LNCaP clone FGC (cell line): ENCODE data around the gene CACNG4.

Experiments
- DNase-seq: peaks from one replicate; pipeline ENCODE4 v3.0.0-alpha.2; 2011; ENCODE audit warnings: low read depth
- H3K4me3 ChIP-seq: 2 replicates; pipeline ENCODE4 v1.5.1; 2011; ENCODE audit warnings: mild to moderate bottlenecking, low read depth, low read length, control low read depth
- CTCF ChIP-seq: IDR thresholded peaks from 2 replicates; pipeline ENCODE4 v1.5.1; 2012; ENCODE audit warnings: mild to moderate bottlenecking; ENCODE audit not compliant: control insufficient read depth, insufficient read depth; ENCODE audit errors: extremely low read depth

CACNG4 gene

DNA sequence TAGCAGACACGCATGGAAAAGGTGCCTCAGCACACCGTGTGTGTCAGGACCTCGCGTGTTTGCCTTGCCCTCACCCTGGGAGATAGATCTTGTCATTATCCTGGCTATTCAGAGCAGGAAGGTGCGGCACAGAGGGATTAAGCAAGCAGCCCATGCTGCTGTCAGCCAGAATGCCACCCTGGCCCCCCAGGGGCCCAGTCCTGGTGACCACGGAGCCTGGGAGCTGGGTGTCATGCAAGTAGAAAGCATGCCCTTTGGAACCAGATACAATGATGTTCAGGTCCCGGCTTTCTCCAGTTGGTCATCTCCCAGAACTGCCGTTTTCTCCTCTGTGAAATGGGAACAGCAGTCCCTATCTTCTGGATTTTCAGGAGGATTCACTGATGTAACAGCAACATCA is 29.9 kb downstream of the CACNG4 start:
- TF ChIP-seq CTCF = no peak
- no peak for DNase-seq
- H3K4me3 ChIP-seq = no peak overlapping the region

DNA sequence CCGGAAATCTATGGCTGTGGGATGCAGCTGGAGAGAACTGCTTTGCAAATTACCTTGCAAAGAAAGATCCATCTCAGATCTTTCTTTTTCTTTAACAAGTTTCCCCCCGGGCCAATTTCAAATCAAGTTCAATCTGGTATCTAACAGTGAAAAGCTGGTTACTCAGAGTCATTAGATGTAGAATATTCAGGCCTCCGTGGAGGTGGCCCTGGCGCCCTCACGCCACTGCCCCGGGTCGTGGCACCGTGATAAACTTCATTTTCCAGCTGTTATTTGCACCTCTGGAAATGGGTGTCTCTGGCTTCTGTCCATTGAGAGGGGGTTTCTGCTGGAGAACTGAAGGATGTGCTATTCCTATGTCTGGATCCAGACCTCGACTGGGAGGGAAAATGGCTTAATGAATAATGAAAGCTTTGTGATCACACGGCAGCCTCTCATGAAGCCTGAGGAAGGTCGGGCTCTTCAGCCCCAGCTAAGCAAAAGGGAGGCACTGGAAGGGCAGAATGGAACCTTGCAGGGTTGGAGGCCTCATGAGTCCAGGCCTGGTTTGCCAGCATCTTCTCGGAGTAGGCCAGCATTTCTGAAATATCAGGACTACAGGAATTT is 30.5 kb downstream of the CACNG4 start:
- DNase-seq = no peak
- no peak overlapping the region for H3K4me3 ChIP-seq
- TF ChIP-seq CTCF = no peak

GRCh38 chr17:66995944-66996343 is 31.4 kb downstream of the CACNG4 start:
- no peak for DNase-seq
- no peak for TF ChIP-seq CTCF
- no peak overlapping the region for H3K4me3 ChIP-seq

DNA sequence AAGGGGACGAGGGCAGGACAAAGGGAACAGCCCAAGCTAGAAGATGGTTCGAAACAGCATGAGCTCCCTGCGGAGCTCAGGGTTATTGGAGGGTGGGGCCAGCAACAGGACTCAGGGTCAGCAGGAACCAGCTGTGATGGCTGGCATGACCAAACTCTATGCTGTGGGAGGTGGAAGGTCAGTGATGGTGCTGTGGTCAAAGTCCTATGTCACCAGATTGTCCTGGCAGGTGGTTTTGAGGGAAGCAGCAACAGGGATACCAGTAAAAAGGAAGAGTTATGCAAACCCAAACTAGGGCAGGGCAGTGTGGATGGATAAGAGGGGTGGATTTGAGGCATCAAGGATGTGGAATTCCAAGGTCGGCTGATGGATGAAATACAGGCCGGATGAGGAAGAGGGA is 32.4 kb downstream of the CACNG4 start:
- no peak for DNase-seq
- TF ChIP-seq CTCF = no peak
- no peak overlapping the region for H3K4me3 ChIP-seq

DNA sequence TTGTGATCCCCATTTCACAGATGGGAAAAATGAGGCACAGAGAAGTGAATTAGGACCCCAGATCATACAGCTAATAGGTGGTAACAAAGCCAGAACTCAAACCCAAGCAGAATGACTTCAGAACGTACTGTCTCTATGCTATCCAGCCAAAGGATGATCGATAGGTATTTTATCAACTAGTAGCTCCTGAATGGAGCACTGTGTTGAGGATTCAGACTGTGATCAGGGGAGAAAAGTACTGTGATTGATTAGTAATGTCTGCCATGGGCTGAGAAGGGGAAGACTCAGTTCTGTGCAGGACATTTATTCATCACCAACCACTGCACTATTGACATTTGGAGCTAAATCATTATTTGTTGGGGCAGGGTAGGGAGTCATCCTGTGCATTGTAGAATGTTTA is 38.7 kb downstream of the CACNG4 start:
- H3K4me3 ChIP-seq = no peak overlapping the region
- DNase-seq = no peak
- TF ChIP-seq CTCF = no peak

GRCh38 chr17:67004181-67004580 is 39.7 kb downstream of the CACNG4 start:
- DNase-seq = no peak
- no peak overlapping the region for H3K4me3 ChIP-seq
- no peak for TF ChIP-seq CTCF

DNA sequence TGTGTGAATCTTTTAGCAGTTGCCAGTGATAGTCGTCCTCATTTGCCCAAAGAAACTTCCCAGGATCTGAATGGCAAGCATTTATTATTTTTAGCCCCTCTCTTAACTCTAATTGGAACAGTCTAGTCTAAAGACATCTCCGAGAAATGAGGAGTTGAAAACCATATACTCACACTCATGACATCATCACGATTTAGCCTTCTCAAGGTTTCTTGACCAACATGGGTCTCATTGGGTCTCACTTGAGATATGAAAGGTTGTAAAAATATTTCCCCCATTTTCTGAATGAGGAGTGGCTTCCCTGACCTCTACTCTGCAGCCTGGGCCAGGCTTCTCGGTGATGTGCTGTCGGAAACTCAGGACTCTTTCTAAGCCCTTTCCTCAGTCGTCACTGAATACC is 42.8 kb downstream of the CACNG4 start:
- no peak overlapping the region for H3K4me3 ChIP-seq
- no peak for TF ChIP-seq CTCF
- no peak for DNase-seq
